Breast epithelium (tissue), 4 donors: ENCODE data around the gene PRICKLE2. TPM values are rescaled to one million over a fixed set of nuclear protein-coding genes. Genes with fewer than 3 reads are reported as not detected.

ENCODE experiments used
- DNase-seq, 2 donors: peaks; one replicate each; pipeline ENCODE4 v3.0.0-alpha.2; 2019; ENCODE audit warnings: low spot score in 2 of 2
- H3K27ac ChIP-seq, 2 donors: fragments of 200-600 bp; sonication (generic) in 1 of 2; one replicate each; pipeline ENCODE4 v1.5.1; 2016 to 2019; ENCODE audit warnings: mild to moderate bottlenecking in 1 of 2
- H3K27me3 ChIP-seq, 2 donors: fragments of 200-600 bp; sonication (generic) in 1 of 2; one replicate each; pipeline versions ENCODE4 v1.5.1 to v1.6.0; 2017 to 2019; ENCODE audit warnings: control low read depth in 1 of 2, mild to moderate bottlenecking in 1 of 2
- H3K36me3 ChIP-seq: fragments of 200-600 bp; one replicate; pipeline ENCODE4 v1.5.1; 2019
- H3K4me1 ChIP-seq, 2 donors: fragments of 200-600 bp; sonication (generic); one replicate each; pipeline ENCODE4 v1.5.1; 2016 to 2019; ENCODE audit warnings: control low read depth in 1 of 2
- H3K4me3 ChIP-seq, 3 donors: fragments of 200-600 bp; sonication (generic); 1 replicate in 2 of 3; 2 replicates in 1 of 3; pipeline ENCODE4 v1.5.1; 2016 to 2019; ENCODE audit warnings: mild to moderate bottlenecking in 3 of 3, moderate library complexity in 2 of 3
- H3K9me3 ChIP-seq, 2 donors: fragments of 200-600 bp; sonication (generic) in 1 of 2; one replicate each; pipeline ENCODE4 v1.5.1; 2016 to 2019; ENCODE audit warnings: control low read depth in 1 of 2
- POLR2A ChIP-seq: fragments of 450-650 bp; IDR thresholded peaks from one replicate; pipeline ENCODE4 v1.6.1; 2016; ENCODE audit warnings: antibody characterized with exemption, mild to moderate bottlenecking, moderate library complexity
- POLR2AphosphoS5 ChIP-seq, 3 donors: sonication (generic); formaldehyde crosslinking; IDR thresholded peaks; one replicate each; pipeline ENCODE4 v1.6.1; 2017; ENCODE audit warnings: antibody characterized with exemption in 3 of 3
- intact Hi-C: fragments of 100-400 bp; cut with DNase I; formaldehyde crosslinking; loops from one replicate; pipeline ENCODE4 v1.15.1; 2023; ENCODE audit warnings: low total_unique reads
- total RNA-seq, 3 donors: library from RNA; depleted of rRNA; stranded (reverse); fragments of >200 nt; gene quantifications; one replicate each; pipeline ENCODE4 v1.1.0, GENCODE V29; 2016
- TF ChIP-seq, protein P1 (sequence below), 3 donors: fragments of 450-650 bp; IDR thresholded peaks; one replicate each; pipeline ENCODE4 v1.5.1; 2016 to 2017; ENCODE audit warnings: antibody characterized with exemption in 3 of 3, mild to moderate bottlenecking in 3 of 3, moderate library complexity in 3 of 3

PRICKLE2 gene
- total RNA-seq, 3 donors from 2014 or later, result 35.1 to 72.5 (median 44.5) TPM

DNA sequence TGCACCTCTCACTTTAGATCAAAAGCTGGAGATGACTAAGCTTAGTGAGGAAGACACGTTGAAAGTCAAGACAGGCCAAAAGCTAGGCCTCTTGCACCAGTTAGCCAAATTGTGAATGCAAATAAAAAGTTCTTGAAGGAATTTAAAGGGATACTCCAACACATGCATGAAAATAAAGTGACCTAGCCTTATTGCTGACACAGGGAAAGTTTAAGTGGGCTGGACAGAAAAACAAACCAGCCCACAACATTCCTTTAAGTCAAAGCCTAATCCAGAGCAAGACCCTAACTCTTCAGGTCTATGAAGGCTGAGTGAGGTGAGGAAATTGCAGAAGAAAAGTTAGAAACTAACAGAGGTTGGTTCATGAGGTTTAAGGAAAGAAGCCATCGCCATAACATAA is 101.3 kb downstream of the PRICKLE2 start:
- Histone ChIP-seq H3K4me3 (no peak overlapping the region), H3K9me3 (no peaks in the 10 kb centered on the region), H3K27me3 (no peaks in the 10 kb centered on the region), H3K4me1 (peaks cover 0 to 4% of the 10 kb centered on the region in 2 donors), H3K36me3 (no peaks in the 10 kb centered on the region), H3K27ac (no peak overlapping the region)
- intact Hi-C loops, result no loop called here
- no peak for DNase-seq
- TF ChIP-seq POLR2A, result no peak
- no peak for TF ChIP-seq POLR2AphosphoS5 (IDR thresholded peaks at IDR 0.05)
- TF ChIP-seq, protein P1, sequence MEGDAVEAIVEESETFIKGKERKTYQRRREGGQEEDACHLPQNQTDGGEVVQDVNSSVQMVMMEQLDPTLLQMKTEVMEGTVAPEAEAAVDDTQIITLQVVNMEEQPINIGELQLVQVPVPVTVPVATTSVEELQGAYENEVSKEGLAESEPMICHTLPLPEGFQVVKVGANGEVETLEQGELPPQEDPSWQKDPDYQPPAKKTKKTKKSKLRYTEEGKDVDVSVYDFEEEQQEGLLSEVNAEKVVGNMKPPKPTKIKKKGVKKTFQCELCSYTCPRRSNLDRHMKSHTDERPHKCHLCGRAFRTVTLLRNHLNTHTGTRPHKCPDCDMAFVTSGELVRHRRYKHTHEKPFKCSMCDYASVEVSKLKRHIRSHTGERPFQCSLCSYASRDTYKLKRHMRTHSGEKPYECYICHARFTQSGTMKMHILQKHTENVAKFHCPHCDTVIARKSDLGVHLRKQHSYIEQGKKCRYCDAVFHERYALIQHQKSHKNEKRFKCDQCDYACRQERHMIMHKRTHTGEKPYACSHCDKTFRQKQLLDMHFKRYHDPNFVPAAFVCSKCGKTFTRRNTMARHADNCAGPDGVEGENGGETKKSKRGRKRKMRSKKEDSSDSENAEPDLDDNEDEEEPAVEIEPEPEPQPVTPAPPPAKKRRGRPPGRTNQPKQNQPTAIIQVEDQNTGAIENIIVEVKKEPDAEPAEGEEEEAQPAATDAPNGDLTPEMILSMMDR (IDR thresholded peaks at IDR 0.05), result no peak

DNA sequence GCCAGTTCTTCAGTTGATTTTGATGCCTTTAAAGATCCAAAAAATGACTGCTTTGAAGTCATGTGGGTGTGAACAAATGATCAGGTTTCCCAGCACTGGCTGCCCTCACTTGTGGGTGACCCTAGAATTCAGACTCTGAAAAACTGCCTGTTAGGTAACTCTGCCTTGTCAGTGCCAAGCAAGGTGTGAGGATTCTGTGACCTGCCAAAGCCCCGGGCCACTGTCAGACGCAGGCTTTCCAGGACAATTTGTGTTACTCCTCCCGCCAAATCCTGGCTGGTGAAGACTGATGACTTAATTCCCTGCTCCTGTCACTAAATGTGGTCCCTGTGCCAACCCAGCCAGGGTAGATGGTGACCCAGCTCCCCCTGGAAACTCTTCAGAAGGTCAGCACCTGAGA is 102.8 kb downstream of the PRICKLE2 start:
- H3K4me1 ChIP-seq, result peaks cover 0 to 4% of the 10 kb centered on the region in 2 donors
- intact Hi-C loops, result no loop called here
- no peaks in the 10 kb centered on the region for H3K27me3 ChIP-seq
- no peaks in the 10 kb centered on the region for H3K36me3 ChIP-seq
- peak; percentile 66 to 69 for DNase-seq
- no peak overlapping the region for H3K4me3 ChIP-seq
- no peaks in the 10 kb centered on the region for H3K9me3 ChIP-seq
- TF ChIP-seq POLR2AphosphoS5 (IDR thresholded peaks at IDR 0.05) (peak in 1 of 3 donors; percentile 30), POLR2A (no peak)
- H3K27ac ChIP-seq, result peak overlapping the region; percentile 2 to 29

DNA sequence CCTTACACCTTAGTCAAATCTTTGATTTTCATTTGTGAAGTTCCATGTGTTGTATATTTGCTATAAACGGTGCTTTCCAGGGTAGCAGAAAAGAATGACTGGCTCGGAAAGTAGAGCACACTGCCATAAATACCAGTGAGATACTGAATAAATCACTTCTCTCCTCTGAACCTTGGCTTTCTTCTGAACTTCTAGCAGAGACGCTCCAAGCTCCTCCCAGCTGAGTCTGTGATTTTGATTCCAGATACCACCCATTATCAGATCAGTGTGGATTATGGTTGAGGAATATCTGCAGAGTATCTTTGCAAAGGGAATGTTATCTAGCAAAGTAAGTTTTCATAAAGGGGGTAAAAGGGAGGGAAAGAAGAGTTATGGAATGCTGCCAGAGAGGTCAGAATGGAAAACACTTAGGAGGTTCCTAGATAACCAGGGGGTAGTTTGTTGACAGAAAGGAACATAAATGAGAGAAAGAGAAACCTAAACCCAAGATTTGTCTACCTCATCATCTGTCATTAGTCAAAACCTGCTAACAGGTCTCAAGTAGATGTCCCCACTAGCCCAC is 103.4 kb downstream of the PRICKLE2 start:
- Histone ChIP-seq H3K36me3 (no peaks in the 10 kb centered on the region), H3K27ac (peak overlapping the region; percentile 2 to 29), H3K9me3 (no peaks in the 10 kb centered on the region), H3K4me3 (no peak overlapping the region), H3K4me1 (peaks cover 0 to 4% of the 10 kb centered on the region in 2 donors), H3K27me3 (no peaks in the 10 kb centered on the region)
- DNase-seq, result no peak
- no peak for TF ChIP-seq POLR2A
- TF ChIP-seq, protein P1 (IDR thresholded peaks at IDR 0.05), result no peak
- TF ChIP-seq POLR2AphosphoS5 (IDR thresholded peaks at IDR 0.05), result no peak
- intact Hi-C loops, result no loop called here

DNA sequence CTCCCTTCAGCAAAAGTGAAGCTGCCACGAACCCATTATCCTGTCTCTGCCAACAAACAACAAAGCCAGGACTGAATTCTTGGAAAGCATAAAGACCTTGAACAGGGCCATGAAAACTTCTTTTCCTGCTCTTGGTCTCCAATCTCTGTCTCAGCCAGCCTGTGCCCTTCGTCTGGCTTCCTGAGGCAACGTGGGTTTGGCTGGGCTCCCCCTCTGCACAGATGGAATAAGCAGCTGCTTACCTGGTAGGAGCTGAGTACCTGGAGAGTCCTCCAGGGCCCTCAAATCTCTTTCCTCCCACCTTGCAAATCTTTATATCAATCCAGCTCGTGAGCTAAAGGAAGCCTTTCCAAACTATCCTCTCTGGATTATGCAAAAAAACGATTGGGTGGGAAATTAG is 104.4 kb downstream of the PRICKLE2 start:
- H3K27me3 ChIP-seq, result no peaks in the 10 kb centered on the region
- H3K9me3 ChIP-seq, result no peaks in the 10 kb centered on the region
- intact Hi-C loops, result no loop called here
- H3K4me1 ChIP-seq, result peaks cover 0 to 4% of the 10 kb centered on the region in 2 donors
- H3K27ac ChIP-seq, result no peak overlapping the region
- no peak overlapping the region for H3K4me3 ChIP-seq
- no peaks in the 10 kb centered on the region for H3K36me3 ChIP-seq
- DNase-seq, result no peak
- TF ChIP-seq, protein P1 (IDR thresholded peaks at IDR 0.05), result no peak
- TF ChIP-seq POLR2A (no peak), POLR2AphosphoS5 (IDR thresholded peaks at IDR 0.05) (no peak)

DNA sequence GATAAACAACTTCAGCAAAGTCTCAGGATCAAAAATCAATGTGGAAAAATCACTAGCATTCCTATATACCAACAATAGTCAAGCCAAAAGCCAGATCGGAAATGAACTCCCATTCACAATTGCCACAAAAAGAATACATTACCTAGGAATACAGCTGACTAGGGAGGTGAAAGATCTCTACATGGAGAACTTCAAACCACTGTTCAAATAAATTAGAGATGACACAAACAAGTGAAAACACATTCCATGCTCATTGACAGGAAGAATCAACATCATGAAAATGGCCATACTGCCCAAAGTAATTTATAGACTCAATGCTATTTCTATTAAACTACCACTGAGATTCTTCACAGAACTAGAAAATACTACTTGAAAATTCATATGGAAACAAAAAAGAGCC is 107.8 kb downstream of the PRICKLE2 start:
- Histone ChIP-seq H3K27me3 (no peaks in the 10 kb centered on the region), H3K4me3 (no peak overlapping the region), H3K27ac (no peak overlapping the region), H3K9me3 (peaks cover 0 to 7% of the 10 kb centered on the region in 2 donors), H3K4me1 (peaks cover 0 to 4% of the 10 kb centered on the region in 2 donors), H3K36me3 (no peaks in the 10 kb centered on the region)
- no peak for TF ChIP-seq POLR2A
- no peak for TF ChIP-seq POLR2AphosphoS5 (IDR thresholded peaks at IDR 0.05)
- TF ChIP-seq, protein P1 (IDR thresholded peaks at IDR 0.05), result no peak
- DNase-seq, result no peak
- intact Hi-C loops, result no loop called here
